Neural progenitor cell (in vitro differentiated cells): ENCODE measurements around the gene HOGA1.

ENCODE experiments used
- EZH2 ChIP-seq: fragments of 200-600 bp; sonication (generic); IDR thresholded peaks from 2 replicates; pipeline ENCODE4 v1.6.1; 2017; ENCODE audit warnings: antibody characterized with exemption, mild to moderate bottlenecking, moderate library complexity
- EZH2phosphoT487 ChIP-seq: fragments of 200-600 bp; sonication (generic); IDR thresholded peaks from 2 replicates; pipeline ENCODE4 v1.6.1; 2017; ENCODE audit warnings: antibody characterized with exemption
- TF ChIP-seq, protein P1 (sequence below): fragments of 200-600 bp; sonication (generic); IDR thresholded peaks from 2 replicates; pipeline ENCODE4 v1.5.1; 2017; ENCODE audit warnings: antibody characterized with exemption, mild to moderate bottlenecking

DNA sequence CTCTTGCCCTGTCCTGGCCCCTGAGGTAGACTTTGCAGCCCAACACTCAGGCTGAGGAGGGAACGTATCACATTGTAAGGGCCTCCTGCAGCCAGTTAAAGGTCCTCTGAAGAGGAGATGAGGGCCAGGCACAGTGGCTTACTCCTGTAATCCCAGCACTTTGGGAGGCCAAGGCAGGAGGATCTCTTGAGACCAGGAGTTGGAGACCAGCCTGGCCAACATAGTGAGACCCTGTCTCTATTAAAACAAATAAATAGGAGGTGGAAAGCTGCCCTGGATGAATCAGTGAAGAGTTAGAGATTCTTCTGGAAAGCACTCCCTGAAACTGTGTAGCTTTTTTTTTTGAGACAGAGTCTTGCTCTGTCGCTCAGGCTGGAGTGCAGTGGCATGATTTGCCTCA lies 3.0 kb downstream of the HOGA1 start:
- TF ChIP-seq, protein P1, sequence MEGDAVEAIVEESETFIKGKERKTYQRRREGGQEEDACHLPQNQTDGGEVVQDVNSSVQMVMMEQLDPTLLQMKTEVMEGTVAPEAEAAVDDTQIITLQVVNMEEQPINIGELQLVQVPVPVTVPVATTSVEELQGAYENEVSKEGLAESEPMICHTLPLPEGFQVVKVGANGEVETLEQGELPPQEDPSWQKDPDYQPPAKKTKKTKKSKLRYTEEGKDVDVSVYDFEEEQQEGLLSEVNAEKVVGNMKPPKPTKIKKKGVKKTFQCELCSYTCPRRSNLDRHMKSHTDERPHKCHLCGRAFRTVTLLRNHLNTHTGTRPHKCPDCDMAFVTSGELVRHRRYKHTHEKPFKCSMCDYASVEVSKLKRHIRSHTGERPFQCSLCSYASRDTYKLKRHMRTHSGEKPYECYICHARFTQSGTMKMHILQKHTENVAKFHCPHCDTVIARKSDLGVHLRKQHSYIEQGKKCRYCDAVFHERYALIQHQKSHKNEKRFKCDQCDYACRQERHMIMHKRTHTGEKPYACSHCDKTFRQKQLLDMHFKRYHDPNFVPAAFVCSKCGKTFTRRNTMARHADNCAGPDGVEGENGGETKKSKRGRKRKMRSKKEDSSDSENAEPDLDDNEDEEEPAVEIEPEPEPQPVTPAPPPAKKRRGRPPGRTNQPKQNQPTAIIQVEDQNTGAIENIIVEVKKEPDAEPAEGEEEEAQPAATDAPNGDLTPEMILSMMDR: no peak
- TF ChIP-seq EZH2 (no peak), EZH2phosphoT487 (no peak)
